GM19438 (cell line): ENCODE data around the gene SPACA6.

Source experiments
- ATAC-seq: cut with Tn5 transposase; IDR thresholded peaks from one replicate; pipeline ENCODE4 v1.9.1; 2021; ENCODE audit warnings: low read depth; ENCODE audit not compliant: unreplicated experiment

SPACA6 gene

GRCh38 chr19:51688671-51689571 is 4.2 kb upstream of the SPACA6 start:
- ATAC-seq = no peak

GRCh38 chr19:51689751-51690453 is 3.2 kb upstream of the SPACA6 start:
- no peak for ATAC-seq

- ATAC-seq = no peak
Measured at GRCh38 chr19:51690454-51691073, 2.6 kb upstream of the SPACA6 start.

GRCh38 chr19:51691074-51691583 is 2.0 kb upstream of the SPACA6 start:
- ATAC-seq = no peak

- no peak for ATAC-seq
Measured at GRCh38 chr19:51691584-51692428, 1.3 kb upstream of the SPACA6 start.

GRCh38 chr19:51692468-51692867 is 662 bp upstream of the SPACA6 start:
- ATAC-seq = no peak

- ATAC-seq = no peak
Measured at GRCh38 chr19:51693819-51694218, 689 bp downstream of the SPACA6 start.

GRCh38 chr19:51694318-51695085 is 1.4 kb downstream of the SPACA6 start:
- ATAC-seq = no peak

- no peak for ATAC-seq
Measured at GRCh38 chr19:51695088-51695487, 2.0 kb downstream of the SPACA6 start.

GRCh38 chr19:51695702-51696315 is 2.7 kb downstream of the SPACA6 start:
- no peak for ATAC-seq

- ATAC-seq = no peak
Measured at GRCh38 chr19:51696606-51697005, 3.5 kb downstream of the SPACA6 start.

GRCh38 chr19:51697169-51697776 is 4.1 kb downstream of the SPACA6 start:
- no peak for ATAC-seq

- ATAC-seq = no peak
Measured at GRCh38 chr19:51698296-51698695, 5.2 kb downstream of the SPACA6 start.

- no peak for ATAC-seq
Measured at GRCh38 chr19:51699170-51699569, 6.0 kb downstream of the SPACA6 start.

GRCh38 chr19:51701468-51702100 is 8.5 kb downstream of the SPACA6 start:
- ATAC-seq = no peak

- no peak for ATAC-seq
Measured at GRCh38 chr19:51702103-51702824, 9.1 kb downstream of the SPACA6 start.

- no peak for ATAC-seq
Measured at GRCh38 chr19:51702825-51703574, 9.9 kb downstream of the SPACA6 start.
